Stomach (tissue), 9 donors: ENCODE data around the gene JMY. TPM values are rescaled to one million over a fixed set of nuclear protein-coding genes. Genes with fewer than 3 reads are reported as not detected.

ENCODE experiments used
- DNase-seq, 2 donors: peaks; one replicate each; pipeline versions ENCODE4 v3.0.0 to v3.0.0-alpha.2; 2013 to 2019
- H3K27ac ChIP-seq, 5 donors: fragments of 200-600 bp in 4 of 5; sonication (generic) in 4 of 5; one replicate each; pipeline ENCODE4 v1.5.1; 2013 to 2019; ENCODE audit warnings: mild to moderate bottlenecking in 1 of 5, moderate library complexity in 1 of 5
- H3K27me3 ChIP-seq, 3 donors: fragments of 200-600 bp; sonication (generic); one replicate each; pipeline ENCODE4 v1.5.1; 2017 to 2019; ENCODE audit warnings: mixed run types in 1 of 3
- H3K36me3 ChIP-seq, 4 donors: fragments of 200-600 bp; sonication (generic); 1 replicate in 3 of 4; 2 replicates in 1 of 4; pipeline ENCODE4 v1.5.1; 2016 to 2019
- H3K4me1 ChIP-seq, 4 donors: fragments of 200-600 bp; sonication (generic); one replicate each; pipeline ENCODE4 v1.5.1; 2016 to 2019
- H3K4me3 ChIP-seq, 4 donors: fragments of 200-600 bp; sonication (generic) in 3 of 4; one replicate each; pipeline ENCODE4 v1.5.1; 2016 to 2019; ENCODE audit warnings: mild to moderate bottlenecking in 1 of 4
- H3K9me3 ChIP-seq, 4 donors: fragments of 200-600 bp; sonication (generic); one replicate each; pipeline ENCODE4 v1.5.1; 2016 to 2019
- CTCF ChIP-seq, 7 experiments: fragments of 450-650 bp in 4 of 7; fragments of 200-600 bp in 3 of 7; sonication (generic) in 3 of 7; IDR thresholded peaks; one replicate each; pipeline ENCODE4 v1.5.1; 2016 to 2019; ENCODE audit warnings: antibody characterized with exemption in 7 of 7, control low read depth in 2 of 7, mild to moderate bottlenecking in 1 of 7
- EP300 ChIP-seq: sonication (generic); formaldehyde crosslinking; IDR thresholded peaks from one replicate; pipeline ENCODE4 v1.6.1; 2017; ENCODE audit warnings: antibody characterized with exemption
- POLR2A ChIP-seq, 4 donors: fragments of 450-650 bp; IDR thresholded peaks; one replicate each; pipeline ENCODE4 v1.6.1; 2016; ENCODE audit warnings: antibody characterized with exemption in 4 of 4, control low read depth in 2 of 4, mild to moderate bottlenecking in 1 of 4, moderate library complexity in 1 of 4
- POLR2AphosphoS5 ChIP-seq, 3 donors: sonication (generic); formaldehyde crosslinking; IDR thresholded peaks; one replicate each; pipeline ENCODE4 v1.6.1; 2016; ENCODE audit warnings: antibody characterized with exemption in 3 of 3
- WGBS, 5 donors: extraction: QIAGEN DNeasy Blood & Tissue Kit in 3 of 5; methylation state at CpG; one replicate each; pipeline versions ENCODE4 v1.1.5 to v1.1.7; 2013 to 2018; 5-methylcytosine and 5-hydroxymethylcytosine counted together
- intact Hi-C: fragments of 100-400 bp; cut with DNase I; formaldehyde crosslinking; loops from one replicate; pipeline ENCODE4 v1.15.1; 2023; ENCODE audit warnings: low total_unique reads
- polyA plus RNA-seq, 3 donors: library from polyadenylated mRNA; stranded (reverse); fragments of 200-250 nt; gene quantifications; one replicate each; pipeline ENCODE4 v1.2.3, GENCODE V29; 2013
- total RNA-seq, 5 donors: library from RNA; depleted of rRNA; stranded (reverse); fragments of >200 nt; gene quantifications; one replicate each; pipeline versions ENCODE4 v1.1.0 to v1.2.3, GENCODE V29; 2014 to 2016
- donor health status: healthy with polysubstance abuse.
- donor health status: Bipolar disorder and iron deficiency.
- donor health status: healthy.

The JMY gene
- total and polyA plus RNA-seq, 8 donors = 2.1 to 31.9 (median 7.1) TPM

DNA sequence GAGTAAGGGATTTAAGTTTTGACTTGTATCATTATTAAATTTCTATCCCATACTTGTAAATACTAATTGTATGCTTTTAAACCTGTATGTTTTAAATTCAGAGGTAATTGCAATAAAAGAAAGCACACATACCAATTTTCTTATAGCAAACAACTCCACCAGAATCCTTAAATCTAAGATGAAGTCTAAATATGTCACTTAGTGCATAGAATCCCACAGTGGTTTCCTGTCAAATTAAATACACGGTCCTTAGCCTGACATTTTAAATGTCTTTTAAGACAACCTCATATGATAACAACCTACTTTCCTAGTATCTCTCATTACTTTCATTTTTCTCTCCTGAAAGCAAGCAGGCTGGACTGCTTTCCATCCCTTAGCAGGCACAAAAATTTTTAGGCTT is 52.0 kb downstream of the JMY start:
- no peak overlapping the region for H3K4me3 ChIP-seq
- H3K27ac ChIP-seq = no peak overlapping the region
- H3K9me3 ChIP-seq = no peaks in the 10 kb centered on the region
- H3K4me1 ChIP-seq = no peaks in the 10 kb centered on the region
- intact Hi-C loops = no loop called here
- WGBS, 5 donors = 57 to 71% (median 59%) methylated on average over 1 of the region's 1 CpG
- DNase-seq = no peak
- TF ChIP-seq POLR2A (IDR thresholded peaks at IDR 0.05) (no peak), POLR2AphosphoS5 (IDR thresholded peaks at IDR 0.05) (no peak), EP300 (no peak), CTCF (IDR thresholded peaks at IDR 0.05) (no peak)
- peaks cover 0 to 44% (median 33%) of the 10 kb centered on the region in 4 donors for H3K36me3 ChIP-seq
- H3K27me3 ChIP-seq = no peaks in the 10 kb centered on the region

- H3K4me3 ChIP-seq = no peak overlapping the region
- peaks cover 0 to 60% (median 42%) of the 10 kb centered on the region in 4 donors for H3K36me3 ChIP-seq
Observed at GRCh38 chr5:79295029-79295428, 59.1 kb downstream of the JMY start.

GRCh38 chr5:79297661-79298060 is 61.7 kb downstream of the JMY start:
- intact Hi-C loops = no loop called here
- 55 to 68% (median 64%) methylated on average over 4 of the region's 4 CpGs for WGBS, 5 donors

More at GRCh38 chr5:79295029-79295428, 59.1 kb downstream of the JMY start:
- DNase-seq = no peak
- no peaks in the 10 kb centered on the region for H3K27me3 ChIP-seq
- no peaks in the 10 kb centered on the region for H3K9me3 ChIP-seq
- H3K27ac ChIP-seq = no peak overlapping the region
- 84 to 91% (median 87%) methylated on average over 2 of the region's 2 CpGs for WGBS, 5 donors
- peaks cover 0 to 13% (median 7%) of the 10 kb centered on the region in 4 donors for H3K4me1 ChIP-seq
- intact Hi-C loops = no loop called here
- TF ChIP-seq EP300 (no peak), POLR2A (IDR thresholded peaks at IDR 0.05) (no peak), POLR2AphosphoS5 (IDR thresholded peaks at IDR 0.05) (no peak), CTCF (IDR thresholded peaks at IDR 0.05) (no peak)

DNA sequence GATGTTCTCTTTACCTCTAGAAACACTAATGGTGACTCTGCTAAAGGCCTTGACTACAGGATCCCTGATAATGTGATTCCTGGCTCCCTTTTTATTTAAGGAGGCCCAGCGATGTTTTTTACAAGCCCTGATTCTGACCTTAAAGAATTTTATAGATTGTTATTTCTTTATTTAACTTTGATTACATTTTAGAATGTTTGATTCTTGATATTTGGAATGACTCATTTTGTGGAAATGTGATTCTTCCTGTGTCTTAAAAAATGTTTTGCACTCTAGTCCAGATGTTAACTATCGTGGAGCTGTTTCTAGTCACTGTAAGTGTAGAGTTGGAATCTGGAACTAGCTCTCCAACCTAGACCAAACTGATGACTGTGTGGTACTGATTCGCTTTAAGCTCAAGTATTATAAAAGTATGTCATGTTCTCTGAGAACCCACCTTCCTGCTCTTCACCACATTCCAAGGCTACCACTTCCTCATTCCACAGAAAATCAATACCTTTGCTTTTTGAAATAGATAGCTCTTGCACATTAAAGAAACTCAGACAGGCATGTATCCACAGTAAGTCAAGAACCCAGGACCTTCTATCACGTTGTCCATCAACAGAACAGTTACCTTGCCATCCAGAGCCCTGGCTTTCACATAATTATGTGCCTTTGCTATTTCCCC is 65.2 kb downstream of the JMY start:
- WGBS, 5 donors = 64 to 74% (median 70%) methylated on average over 4 of the region's 4 CpGs
- H3K4me3 ChIP-seq = no peak overlapping the region
- H3K9me3 ChIP-seq = no peaks in the 10 kb centered on the region
- TF ChIP-seq EP300 (no peak), POLR2A (IDR thresholded peaks at IDR 0.05) (no peak), POLR2AphosphoS5 (IDR thresholded peaks at IDR 0.05) (no peak), CTCF (IDR thresholded peaks at IDR 0.05) (no peak)
- no peak overlapping the region for H3K27ac ChIP-seq
- peaks cover 0 to 27% (median 7%) of the 10 kb centered on the region in 4 donors for H3K4me1 ChIP-seq
- intact Hi-C loops = no loop called here
- H3K27me3 ChIP-seq = no peaks in the 10 kb centered on the region
- DNase-seq = no peak
- H3K36me3 ChIP-seq = peaks cover 7 to 75% (median 66%) of the 10 kb centered on the region in 4 donors

More at GRCh38 chr5:79297661-79298060, 61.7 kb downstream of the JMY start:
- H3K27me3 ChIP-seq = no peaks in the 10 kb centered on the region
- peak in 1 of 2 donors; percentile 9 for DNase-seq
- H3K4me1 ChIP-seq = peaks cover 0 to 27% (median 7%) of the 10 kb centered on the region in 4 donors
- H3K4me3 ChIP-seq = no peak overlapping the region
- no peaks in the 10 kb centered on the region for H3K9me3 ChIP-seq
- no peak for TF ChIP-seq POLR2AphosphoS5 (IDR thresholded peaks at IDR 0.05)
- TF ChIP-seq CTCF (IDR thresholded peaks at IDR 0.05) = no peak
- TF ChIP-seq POLR2A (IDR thresholded peaks at IDR 0.05) = no peak
- TF ChIP-seq EP300 = no peak
- peaks cover 7 to 60% (median 41%) of the 10 kb centered on the region in 4 donors for H3K36me3 ChIP-seq
- H3K27ac ChIP-seq = no peak overlapping the region
